GM18519 (cell line): Measurements from ENCODE around the gene AHDC1.
"Not testable (repeated sequence)": the region's sequence is repeated elsewhere in the genome, so short reads cannot be mapped to it uniquely, and the experiment has no call there.

Source experiments
- ATAC-seq: cut with Tn5 transposase; IDR thresholded peaks from one replicate; pipeline ENCODE4 v1.9.1; 2021; ENCODE audit warnings: mild to moderate bottlenecking, moderate library complexity; ENCODE audit not compliant: unreplicated experiment, low FRiP score

The AHDC1 gene

GRCh38 chr1:27539901-27540861, 63.8 kb downstream of the AHDC1 start:
- no peak for ATAC-seq

GRCh38 chr1:27538793-27539192, 65.2 kb downstream of the AHDC1 start:
- ATAC-seq = no peak

- ATAC-seq = not testable (repeated sequence)
These were observed 65.7 kb downstream of the AHDC1 start for GRCh38 chr1:27538305-27538676.

- ATAC-seq = no peak
These were observed 67.2 kb downstream of the AHDC1 start for GRCh38 chr1:27536767-27537166.

GRCh38 chr1:27536010-27536757, 67.8 kb downstream of the AHDC1 start:
- ATAC-seq = no peak

- ATAC-seq = no peak
These were observed 68.6 kb downstream of the AHDC1 start for GRCh38 chr1:27535386-27535785.

- ATAC-seq = no peak
These were observed 71.8 kb downstream of the AHDC1 start for GRCh38 chr1:27531959-27532685.

GRCh38 chr1:27530192-27530591, 73.8 kb downstream of the AHDC1 start:
- ATAC-seq = no peak

GRCh38 chr1:27529704-27530018, 74.3 kb downstream of the AHDC1 start:
- no peak for ATAC-seq

- ATAC-seq = no peak
These were observed 74.9 kb downstream of the AHDC1 start for GRCh38 chr1:27528818-27529703.

- ATAC-seq = no peak
These were observed 75.8 kb downstream of the AHDC1 start for GRCh38 chr1:27527890-27528817.

GRCh38 chr1:27527223-27527889, 76.6 kb downstream of the AHDC1 start:
- no peak for ATAC-seq

GRCh38 chr1:27526569-27527222, 77.2 kb downstream of the AHDC1 start:
- ATAC-seq = no peak

GRCh38 chr1:27525296-27526272, 78.4 kb downstream of the AHDC1 start:
- ATAC-seq = no peak

GRCh38 chr1:27523337-27524020, 80.5 kb downstream of the AHDC1 start:
- ATAC-seq = no peak
